Activated CD8-positive, alpha-beta T cell treated with anti-CD3 and anti-CD28 coated beads for 36 hours (primary cell): ENCODE results near the gene FAM76A. TPM values are rescaled to one million over a fixed set of nuclear protein-coding genes. Genes with fewer than 3 reads are reported as not detected.
"Not testable (repeated sequence)": the region's sequence is repeated elsewhere in the genome, so short reads cannot be mapped to it uniquely, and the experiment has no call there.

Experiments
- ATAC-seq: fragments of 200-7000 bp; cut with Tn5 transposase; one replicate; pipeline ENCODE4 v1.10.0; 2021; ENCODE audit warnings: mild to moderate bottlenecking, moderate library complexity
- CTCF ChIA-PET: fragments of 350-600 bp; sonication (Branson Sonifier 250); formaldehyde crosslinking; loops from one replicate; lab custom pipeline; 2021; ENCODE audit warnings: antibody characterized with exemption; lab: Charles Lee
- POLR2A ChIA-PET: fragments of 350-600 bp; sonication (Branson Sonifier 250); formaldehyde crosslinking; loops from one replicate; lab custom pipeline; 2021; ENCODE audit warnings: antibody characterized with exemption; lab: Charles Lee
- DNase-seq: peaks from one replicate; pipeline ENCODE4 v3.0.0-alpha.2; 2020
- H3K27ac Mint-ChIP-seq: one replicate; pipeline ENCODE4 v1.8.0; 2021; ENCODE audit warnings: mild to moderate bottlenecking, mixed read lengths
- H3K27me3 Mint-ChIP-seq: one replicate; pipeline ENCODE4 v1.8.0; 2021; ENCODE audit warnings: mixed read lengths
- H3K36me3 Mint-ChIP-seq: one replicate; pipeline ENCODE4 v1.8.0; 2021; ENCODE audit warnings: low read depth, mixed read lengths
- H3K4me1 Mint-ChIP-seq: one replicate; pipeline ENCODE4 v1.8.0; 2021; ENCODE audit warnings: low read depth, mixed read lengths
- H3K4me3 Mint-ChIP-seq: one replicate; pipeline ENCODE4 v1.8.0; 2021; ENCODE audit warnings: mild to moderate bottlenecking, moderate library complexity, mixed read lengths
- H3K9me3 Mint-ChIP-seq: one replicate; pipeline ENCODE4 v1.8.0; 2021; ENCODE audit warnings: mixed read lengths
- CTCF ChIP-seq: fragments of 200-600 bp; IDR thresholded peaks from one replicate; pipeline ENCODE4 v1.8.0; 2022; ENCODE audit warnings: antibody characterized with exemption, mild to moderate bottlenecking
- intact Hi-C: fragments of 100-400 bp; cut with micrococcal nuclease; formaldehyde crosslinking; loops from one replicate; pipeline ENCODE4 v1.10.0; 2022
- total RNA-seq, 2 experiments: library from RNA; stranded (reverse); gene quantifications; one replicate each; pipeline ENCODE4 v1.2.3, GENCODE V29; 2021

The FAM76A gene
- total RNA-seq, 2 experiments from 2014 or later = 6.9 to 7.9 TPM

GRCh38 chr1:27689423-27690173 lies 36.2 kb upstream of the FAM76A start:
- TF ChIP-seq CTCF = no peak
- peak; percentile 4 for DNase-seq
- no peaks in the 10 kb centered on the region for H3K36me3 Mint-ChIP-seq
- peaks cover 5% of the 10 kb centered on the region for H3K4me1 Mint-ChIP-seq
- intact Hi-C loops = no loop called here
- peak; percentile 55 for ATAC-seq
- H3K27me3 Mint-ChIP-seq = peaks cover 2% of the 10 kb centered on the region
- H3K4me3 Mint-ChIP-seq = no peak overlapping the region
- H3K27ac Mint-ChIP-seq = no peak overlapping the region
- ChIA-PET CTCF (interaction anchor here (1.1 kb wide), 1 partner anchor 20 kb away, joined by 3 read pairs; no protein-coding TSS in a partner anchor), POLR2A (no interaction called here)
- peaks cover 2% of the 10 kb centered on the region for H3K9me3 Mint-ChIP-seq

- peaks cover 5% of the 10 kb centered on the region for H3K4me1 Mint-ChIP-seq
Measured at GRCh38 chr1:27690183-27690582, 35.6 kb upstream of the FAM76A start.

GRCh38 chr1:27696835-27697234 lies 28.9 kb upstream of the FAM76A start:
- H3K4me1 Mint-ChIP-seq = not testable (repeated sequence)
- CTCF ChIA-PET = interaction anchor here (2.4 kb wide), 1 partner anchor 27 kb away, joined by 7 read pairs; no protein-coding TSS in a partner anchor

More at GRCh38 chr1:27690183-27690582, 35.6 kb upstream of the FAM76A start:
- H3K27me3 Mint-ChIP-seq = peaks cover 2% of the 10 kb centered on the region
- peak; percentile 19 for DNase-seq
- H3K4me3 Mint-ChIP-seq = no peak overlapping the region
- peaks cover 2% of the 10 kb centered on the region for H3K9me3 Mint-ChIP-seq
- ATAC-seq = no peak
- no peak overlapping the region for H3K27ac Mint-ChIP-seq
- no peak for TF ChIP-seq CTCF
- ChIA-PET CTCF (no interaction called here), POLR2A (no interaction called here)
- intact Hi-C loops = no loop called here
- H3K36me3 Mint-ChIP-seq = no peaks in the 10 kb centered on the region

GRCh38 chr1:27704958-27705357 lies 20.8 kb upstream of the FAM76A start:
- intact Hi-C loops = loop anchor here (10.0 kb wide), 1 partner anchor 60 kb away; no protein-coding TSS in a partner anchor
- no peak for TF ChIP-seq CTCF
- no peaks in the 10 kb centered on the region for H3K4me1 Mint-ChIP-seq
- ChIA-PET CTCF (interaction anchor here (1.3 kb wide), 1 partner anchor 15 kb away, joined by 6 read pairs; no protein-coding TSS in a partner anchor), POLR2A (interaction anchor here (0.6 kb wide), 2 partner anchors 23 to 77 kb away, joined by 3 read pairs; no protein-coding TSS in a partner anchor)
- H3K27me3 Mint-ChIP-seq = peaks cover 2% of the 10 kb centered on the region
- peaks cover 8% of the 10 kb centered on the region for H3K9me3 Mint-ChIP-seq
- no peak for ATAC-seq
- peaks cover 3% of the 10 kb centered on the region for H3K36me3 Mint-ChIP-seq
- H3K27ac Mint-ChIP-seq = no peak overlapping the region
- H3K4me3 Mint-ChIP-seq = no peak overlapping the region
- DNase-seq = no peak

More at GRCh38 chr1:27696835-27697234, 28.9 kb upstream of the FAM76A start:
- intact Hi-C loops, DNase-seq, H3K9me3 Mint-ChIP-seq, H3K36me3 Mint-ChIP-seq, H3K27me3 Mint-ChIP-seq, ATAC-seq, H3K4me3 Mint-ChIP-seq, H3K27ac Mint-ChIP-seq, POLR2A ChIA-PET: not testable (repeated sequence)

DNA sequence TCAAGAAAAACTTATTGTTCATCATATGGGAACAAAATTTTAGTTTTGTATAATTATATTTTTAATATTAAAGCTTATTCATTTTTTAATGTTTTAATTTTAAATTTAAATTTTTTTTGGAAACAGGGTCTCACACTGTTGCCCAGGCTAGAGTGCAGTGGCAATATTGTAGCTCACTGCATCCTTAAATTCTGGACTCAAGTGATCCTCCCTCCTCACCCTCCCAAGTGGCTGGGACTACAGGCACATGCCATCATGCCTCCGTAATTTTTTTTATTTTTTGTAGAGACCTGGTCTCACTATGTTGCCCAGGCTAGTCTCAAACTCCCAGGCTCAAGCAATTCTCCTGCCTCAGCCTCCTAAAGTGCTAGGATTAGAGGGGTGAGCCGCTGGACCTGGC lies 20.2 kb upstream of the FAM76A start:
- Mint-ChIP-seq H3K36me3 (peaks cover 3% of the 10 kb centered on the region), H3K27me3 (no peaks in the 10 kb centered on the region), H3K4me3 (no peak overlapping the region), H3K4me1 (no peaks in the 10 kb centered on the region), H3K27ac (no peak overlapping the region), H3K9me3 (peaks cover 8% of the 10 kb centered on the region)
- ChIA-PET CTCF (interaction anchor here (1.3 kb wide), 1 partner anchor 15 kb away, joined by 6 read pairs; no protein-coding TSS in a partner anchor), POLR2A (interaction anchor here (0.6 kb wide), 2 partner anchors 22 to 76 kb away, joined by 3 read pairs; no protein-coding TSS in a partner anchor)
- no peak for DNase-seq
- intact Hi-C loops = loop anchor here (10.0 kb wide), 1 partner anchor 61 kb away; no protein-coding TSS in a partner anchor
- TF ChIP-seq CTCF = no peak
- ATAC-seq = no peak
